SH-SY5Y (cell line): Measurements from ENCODE around the gene MYORG.

Source experiments
- GATA2 ChIP-seq: IDR thresholded peaks from 2 replicates; pipeline ENCODE4 v1.6.1; 2011; ENCODE audit warnings: mild to moderate bottlenecking, low read depth, low read length
- GATA3 ChIP-seq: IDR thresholded peaks from 2 replicates; pipeline ENCODE4 v1.6.1; 2011; ENCODE audit warnings: low read depth, mild to moderate bottlenecking, low read length, moderate library complexity

DNA sequence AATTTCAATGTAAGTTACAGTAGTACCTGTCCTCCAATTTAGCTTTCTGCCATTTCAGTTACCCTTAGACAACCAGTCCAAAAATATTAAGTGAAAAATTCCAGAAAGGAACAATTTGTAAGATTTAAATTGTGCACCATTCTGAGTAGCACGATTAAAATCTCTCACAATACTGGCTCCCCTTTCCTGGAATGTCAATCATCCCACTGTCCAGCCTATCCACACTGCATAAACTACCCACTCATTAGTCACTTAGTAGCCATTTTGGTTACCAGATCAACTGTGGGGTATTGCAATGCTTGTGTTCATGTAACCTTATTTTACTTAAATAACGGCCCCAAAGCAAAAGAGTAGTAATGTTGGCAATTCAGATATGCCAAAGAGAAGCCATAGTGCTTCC is 59.3 kb downstream of the MYORG start:
- TF ChIP-seq GATA2 (no peak), GATA3 (no peak)
